HepG2 (cell line): ENCODE data around the gene OR13J1. TPM values are rescaled to one million over a fixed set of nuclear protein-coding genes. Genes with fewer than 3 reads are reported as not detected.

Source experiments
- KDM5B ChIP-seq: sonication (generic); formaldehyde crosslinking; IDR thresholded peaks from 2 replicates; pipeline ENCODE4 v1.4.0; 2020; ENCODE audit warnings: missing genetic modification reagents, mild to moderate bottlenecking, borderline replicate concordance
- NFKB2 ChIP-seq: sonication (generic); formaldehyde crosslinking; IDR thresholded peaks from 2 replicates; pipeline ENCODE4 v1.4.0; 2020; ENCODE audit warnings: missing genetic modification reagents, borderline replicate concordance
- POLR2AphosphoS5 ChIP-seq: IDR thresholded peaks from 2 replicates; pipeline ENCODE4 v1.6.1; 2012; ENCODE audit warnings: low read depth, low read length
- POLR2G ChIP-seq: fragments of 200-400 bp; formaldehyde crosslinking; IDR thresholded peaks from 2 replicates; pipeline ENCODE4 v1.6.1; 2018; ENCODE audit warnings: mild to moderate bottlenecking, low read depth, low read length, moderate library complexity
- RFX1 ChIP-seq: fragments of 450-650 bp; IDR thresholded peaks from 2 replicates; pipeline ENCODE4 v1.6.1; 2017
- RFX3 ChIP-seq: IDR thresholded peaks from 2 replicates; pipeline ENCODE4 v1.6.1; 2016; ENCODE audit warnings: missing biosample characterization, missing genetic modification reagents
- SAP130 ChIP-seq: IDR thresholded peaks from 2 replicates; pipeline ENCODE4 v1.6.1; 2016; ENCODE audit warnings: low read depth
- U2AF1 ChIP-seq: fragments of 200-400 bp; formaldehyde crosslinking; optimal IDR thresholded peaks from 2 replicates; pipeline ENCODE3; 2017; ENCODE audit warnings: mild to moderate bottlenecking, low read depth, low read length
- U2AF2 ChIP-seq: fragments of 200-400 bp; formaldehyde crosslinking; IDR thresholded peaks from 2 replicates; pipeline ENCODE4 v1.6.1; 2017; ENCODE audit warnings: low read depth, mild to moderate bottlenecking, low read length
- ZIK1 ChIP-seq: sonication (generic); formaldehyde crosslinking; IDR thresholded peaks from 2 replicates; pipeline ENCODE4 v1.5.0; 2020; ENCODE audit warnings: mild to moderate bottlenecking, low read depth, missing genetic modification reagents, borderline replicate concordance
- polyA plus RNA-seq, 8 experiments: library from polyadenylated mRNA; depleted of rRNA in 3 of 8; stranded (reverse) in 7 of 8; unstranded in 1 of 8; fragments of >200 nt; fragmentation: Illumina TruSeq in 4 of 8; extraction: Trizol in 4 of 8; gene quantifications; 2 replicates each; pipeline versions ENCODE4 v1.2.1 to v1.2.3, GENCODE V29; 2011 to 2016; ENCODE audit warnings: low read depth in 4 of 8, missing spikeins in 1 of 8, mixed read lengths in 1 of 8; ENCODE audit not compliant: insufficient read depth in 1 of 8
- total RNA-seq, 5 experiments: library from RNA; depleted of rRNA; stranded (reverse); fragments of >200 nt; fragmentation: Illumina TruSeq; extraction: Trizol; gene quantifications; 2 replicates each; pipeline ENCODE4 v1.2.3, GENCODE V29; 2016; ENCODE audit warnings: low read depth in 1 of 5
- TF ChIP-seq, protein P1 (sequence below): sonication (generic); formaldehyde crosslinking; IDR thresholded peaks from 2 replicates; pipeline ENCODE4 v1.9.0; 2021; ENCODE audit warnings: missing genetic modification reagents, borderline replicate concordance
- TF ChIP-seq, protein P2 (sequence below): sonication (generic); formaldehyde crosslinking; IDR thresholded peaks from 2 replicates; pipeline ENCODE4 v1.4.0; 2020; ENCODE audit warnings: missing genetic modification reagents, borderline replicate concordance

The OR13J1 gene
- total and polyA plus RNA-seq, 2 of the 13 experiments (the other 11 are each of a cell fraction or from before 2014, with no cell fraction given), result not detected

- TF ChIP-seq RFX3 (CRISPR knock-in tag) (peak; percentile 77), POLR2AphosphoS5 (peak; percentile 30; the same call in 1 of the 2 replicates), KDM5B (CRISPR knock-in tag) (0 out of 2 replicates have a peak, but pooled peaks have one; percentile 19), NFKB2 (CRISPR knock-in tag) (0 out of 2 replicates have a peak, but pooled peaks have one; percentile 24), U2AF1 (no peak), ZIK1 (0 out of 2 replicates have a peak, but pooled peaks have one; percentile 28), U2AF2 (peak; percentile 71; the same call in 1 of the 2 replicates), RFX1 (peak; percentile 79), SAP130 (CRISPR knock-in tag) (peak; percentile 57), POLR2G (no peak)
- TF ChIP-seq, protein P1, sequence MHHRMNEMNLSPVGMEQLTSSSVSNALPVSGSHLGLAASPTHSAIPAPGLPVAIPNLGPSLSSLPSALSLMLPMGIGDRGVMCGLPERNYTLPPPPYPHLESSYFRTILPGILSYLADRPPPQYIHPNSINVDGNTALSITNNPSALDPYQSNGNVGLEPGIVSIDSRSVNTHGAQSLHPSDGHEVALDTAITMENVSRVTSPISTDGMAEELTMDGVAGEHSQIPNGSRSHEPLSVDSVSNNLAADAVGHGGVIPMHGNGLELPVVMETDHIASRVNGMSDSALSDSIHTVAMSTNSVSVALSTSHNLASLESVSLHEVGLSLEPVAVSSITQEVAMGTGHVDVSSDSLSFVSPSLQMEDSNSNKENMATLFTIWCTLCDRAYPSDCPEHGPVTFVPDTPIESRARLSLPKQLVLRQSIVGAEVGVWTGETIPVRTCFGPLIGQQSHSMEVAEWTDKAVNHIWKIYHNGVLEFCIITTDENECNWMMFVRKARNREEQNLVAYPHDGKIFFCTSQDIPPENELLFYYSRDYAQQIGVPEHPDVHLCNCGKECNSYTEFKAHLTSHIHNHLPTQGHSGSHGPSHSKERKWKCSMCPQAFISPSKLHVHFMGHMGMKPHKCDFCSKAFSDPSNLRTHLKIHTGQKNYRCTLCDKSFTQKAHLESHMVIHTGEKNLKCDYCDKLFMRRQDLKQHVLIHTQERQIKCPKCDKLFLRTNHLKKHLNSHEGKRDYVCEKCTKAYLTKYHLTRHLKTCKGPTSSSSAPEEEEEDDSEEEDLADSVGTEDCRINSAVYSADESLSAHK, result no peak
- TF ChIP-seq, protein P2, sequence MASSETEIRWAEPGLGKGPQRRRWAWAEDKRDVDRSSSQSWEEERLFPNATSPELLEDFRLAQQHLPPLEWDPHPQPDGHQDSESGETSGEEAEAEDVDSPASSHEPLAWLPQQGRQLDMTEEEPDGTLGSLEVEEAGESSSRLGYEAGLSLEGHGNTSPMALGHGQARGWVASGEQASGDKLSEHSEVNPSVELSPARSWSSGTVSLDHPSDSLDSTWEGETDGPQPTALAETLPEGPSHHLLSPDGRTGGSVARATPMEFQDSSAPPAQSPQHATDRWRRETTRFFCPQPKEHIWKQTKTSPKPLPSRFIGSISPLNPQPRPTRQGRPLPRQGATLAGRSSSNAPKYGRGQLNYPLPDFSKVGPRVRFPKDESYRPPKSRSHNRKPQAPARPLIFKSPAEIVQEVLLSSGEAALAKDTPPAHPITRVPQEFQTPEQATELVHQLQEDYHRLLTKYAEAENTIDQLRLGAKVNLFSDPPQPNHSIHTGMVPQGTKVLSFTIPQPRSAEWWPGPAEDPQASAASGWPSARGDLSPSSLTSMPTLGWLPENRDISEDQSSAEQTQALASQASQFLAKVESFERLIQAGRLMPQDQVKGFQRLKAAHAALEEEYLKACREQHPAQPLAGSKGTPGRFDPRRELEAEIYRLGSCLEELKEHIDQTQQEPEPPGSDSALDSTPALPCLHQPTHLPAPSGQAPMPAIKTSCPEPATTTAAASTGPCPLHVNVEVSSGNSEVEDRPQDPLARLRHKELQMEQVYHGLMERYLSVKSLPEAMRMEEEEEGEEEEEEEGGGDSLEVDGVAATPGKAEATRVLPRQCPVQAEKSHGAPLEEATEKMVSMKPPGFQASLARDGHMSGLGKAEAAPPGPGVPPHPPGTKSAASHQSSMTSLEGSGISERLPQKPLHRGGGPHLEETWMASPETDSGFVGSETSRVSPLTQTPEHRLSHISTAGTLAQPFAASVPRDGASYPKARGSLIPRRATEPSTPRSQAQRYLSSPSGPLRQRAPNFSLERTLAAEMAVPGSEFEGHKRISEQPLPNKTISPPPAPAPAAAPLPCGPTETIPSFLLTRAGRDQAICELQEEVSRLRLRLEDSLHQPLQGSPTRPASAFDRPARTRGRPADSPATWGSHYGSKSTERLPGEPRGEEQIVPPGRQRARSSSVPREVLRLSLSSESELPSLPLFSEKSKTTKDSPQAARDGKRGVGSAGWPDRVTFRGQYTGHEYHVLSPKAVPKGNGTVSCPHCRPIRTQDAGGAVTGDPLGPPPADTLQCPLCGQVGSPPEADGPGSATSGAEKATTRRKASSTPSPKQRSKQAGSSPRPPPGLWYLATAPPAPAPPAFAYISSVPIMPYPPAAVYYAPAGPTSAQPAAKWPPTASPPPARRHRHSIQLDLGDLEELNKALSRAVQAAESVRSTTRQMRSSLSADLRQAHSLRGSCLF (CRISPR knock-in tag), result no peak
Measured at GRCh38 chr9:35828716-35829083, 41.5 kb downstream of the OR13J1 start, which contains the start of gene FAM221B (continued).
